Natural killer cell (primary cell): Measurements from ENCODE around the gene MARK4. TPM values are rescaled to one million over a fixed set of nuclear protein-coding genes. Genes with fewer than 3 reads are reported as not detected.

Experiments used
- ATAC-seq, 3 donors: fragments of 150-1000 bp in 2 of 3; fragments of 200-7000 bp in 1 of 3; cut with Tn5 transposase; 1 replicate in 1 of 3; 2 replicates in 2 of 3; pipeline ENCODE4 v1.10.0; 2021; ENCODE audit warnings: mild to moderate bottlenecking in 2 of 3, moderate library complexity in 2 of 3
- DNase-seq, 2 donors: peaks; one replicate each; pipeline versions ENCODE4 v3.0.0 to v3.0.0-alpha.2; 2013 to 2021; ENCODE audit warnings: mixed read lengths in 1 of 2
- H3K27ac ChIP-seq: one replicate; pipeline ENCODE4 v1.5.1; 2013; ENCODE audit warnings: mild to moderate bottlenecking, low read length
- H3K27me3 ChIP-seq: one replicate; pipeline ENCODE4 v1.6.1; 2013; ENCODE audit warnings: low read length; ENCODE audit not compliant: control insufficient read depth, insufficient read depth
- H3K36me3 ChIP-seq: one replicate; pipeline ENCODE4 v1.6.1; 2013; ENCODE audit warnings: low read length; ENCODE audit not compliant: control insufficient read depth, insufficient read depth
- H3K4me1 ChIP-seq: one replicate; pipeline ENCODE4 v1.6.1; 2013; ENCODE audit warnings: low read length; ENCODE audit not compliant: control insufficient read depth, insufficient read depth
- H3K4me3 ChIP-seq: one replicate; pipeline ENCODE4 v1.5.1; 2013; ENCODE audit warnings: low read length
- H3K9me3 ChIP-seq: one replicate; pipeline ENCODE4 v1.6.1; 2013; ENCODE audit warnings: low read length; ENCODE audit not compliant: control insufficient read depth, insufficient read depth
- H3K27ac Mint-ChIP-seq, 2 donors: one replicate each; pipeline ENCODE4 v1.8.0; 2022; ENCODE audit warnings: mild to moderate bottlenecking in 2 of 2, mixed read lengths in 2 of 2, moderate library complexity in 1 of 2
- H3K27me3 Mint-ChIP-seq, 2 donors: one replicate each; pipeline ENCODE4 v1.8.0; 2022; ENCODE audit warnings: low read depth in 2 of 2, mixed read lengths in 2 of 2
- H3K36me3 Mint-ChIP-seq: one replicate; pipeline ENCODE4 v1.8.0; 2022; ENCODE audit warnings: mixed read lengths
- H3K4me1 Mint-ChIP-seq, 2 donors: one replicate each; pipeline ENCODE4 v1.8.0; 2022; ENCODE audit warnings: mixed read lengths in 2 of 2
- H3K4me3 Mint-ChIP-seq: one replicate; pipeline ENCODE4 v1.8.0; 2022; ENCODE audit warnings: mild to moderate bottlenecking, moderate library complexity, mixed read lengths
- H3K9me3 Mint-ChIP-seq, 2 donors: one replicate each; pipeline ENCODE4 v1.8.0; 2022; ENCODE audit warnings: mixed read lengths in 2 of 2
- WGBS: methylation state at CpG from one replicate; pipeline ENCODE4 v1.1.7; 2013; ENCODE audit warnings: missing lambda C conversion rate; ENCODE audit not compliant: insufficient coverage; 5-methylcytosine and 5-hydroxymethylcytosine counted together
- intact Hi-C: fragments of 100-400 bp; cut with micrococcal nuclease; formaldehyde crosslinking; loops from one replicate; pipeline ENCODE4 v1.14.2; 2022
- total RNA-seq, 4 donors: library from RNA; stranded (reverse); fragments of 120-200 nt in 1 of 4; gene quantifications; one replicate each; pipeline versions ENCODE4 v1.2.3 to v1.2.4, GENCODE V29; 2013 to 2022
- TF ChIP-seq, protein P1 (sequence below): fragments of 200-600 bp; IDR thresholded peaks from one replicate; pipeline ENCODE4 v1.8.0; 2022; ENCODE audit warnings: antibody characterized with exemption

MARK4 gene
- total RNA-seq, 3 donors from 2014 or later (not counting 1 experiment from before 2014, with no cell fraction given): 50.4 to 53.6 (median 51.4) TPM

- H3K27me3 Mint-ChIP-seq: peaks cover 11 to 31% of the 10 kb centered on the region in 2 donors
- H3K4me3 ChIP-seq: no peak within 1 kb of the TSS
- H3K4me1 Mint-ChIP-seq: peaks cover 0 to 5% of the 10 kb centered on the region in 2 donors
- no peaks in the 10 kb centered on the region for H3K36me3 ChIP-seq
- H3K4me3 Mint-ChIP-seq: no peak within 1 kb of the TSS
- no peaks in the 10 kb centered on the region for H3K4me1 ChIP-seq
- 49% methylated on average over 13 of the region's 15 CpGs for WGBS
- no peaks in the 10 kb centered on the region for H3K9me3 ChIP-seq
- ATAC-seq: no peak
- TF ChIP-seq, protein P1, sequence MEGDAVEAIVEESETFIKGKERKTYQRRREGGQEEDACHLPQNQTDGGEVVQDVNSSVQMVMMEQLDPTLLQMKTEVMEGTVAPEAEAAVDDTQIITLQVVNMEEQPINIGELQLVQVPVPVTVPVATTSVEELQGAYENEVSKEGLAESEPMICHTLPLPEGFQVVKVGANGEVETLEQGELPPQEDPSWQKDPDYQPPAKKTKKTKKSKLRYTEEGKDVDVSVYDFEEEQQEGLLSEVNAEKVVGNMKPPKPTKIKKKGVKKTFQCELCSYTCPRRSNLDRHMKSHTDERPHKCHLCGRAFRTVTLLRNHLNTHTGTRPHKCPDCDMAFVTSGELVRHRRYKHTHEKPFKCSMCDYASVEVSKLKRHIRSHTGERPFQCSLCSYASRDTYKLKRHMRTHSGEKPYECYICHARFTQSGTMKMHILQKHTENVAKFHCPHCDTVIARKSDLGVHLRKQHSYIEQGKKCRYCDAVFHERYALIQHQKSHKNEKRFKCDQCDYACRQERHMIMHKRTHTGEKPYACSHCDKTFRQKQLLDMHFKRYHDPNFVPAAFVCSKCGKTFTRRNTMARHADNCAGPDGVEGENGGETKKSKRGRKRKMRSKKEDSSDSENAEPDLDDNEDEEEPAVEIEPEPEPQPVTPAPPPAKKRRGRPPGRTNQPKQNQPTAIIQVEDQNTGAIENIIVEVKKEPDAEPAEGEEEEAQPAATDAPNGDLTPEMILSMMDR: no peak
- no peaks in the 10 kb centered on the region for H3K36me3 Mint-ChIP-seq
- no peak for DNase-seq
- peaks cover 13% of the 10 kb centered on the region for H3K27me3 ChIP-seq
- no peak within 1 kb of the TSS for H3K27ac ChIP-seq
- intact Hi-C loops: no loop called here
- no peak within 1 kb of the TSS for H3K27ac Mint-ChIP-seq
- no peaks in the 10 kb centered on the region for H3K9me3 Mint-ChIP-seq
These were observed 71.7 kb downstream of the MARK4 start, which contains the start of gene CKM for GRCh38 chr19:45322744-45323281. CKM (minus strand) TSS chr19:45322875; CDS start chr19:45319713, 3,162 bp downstream.

DNA sequence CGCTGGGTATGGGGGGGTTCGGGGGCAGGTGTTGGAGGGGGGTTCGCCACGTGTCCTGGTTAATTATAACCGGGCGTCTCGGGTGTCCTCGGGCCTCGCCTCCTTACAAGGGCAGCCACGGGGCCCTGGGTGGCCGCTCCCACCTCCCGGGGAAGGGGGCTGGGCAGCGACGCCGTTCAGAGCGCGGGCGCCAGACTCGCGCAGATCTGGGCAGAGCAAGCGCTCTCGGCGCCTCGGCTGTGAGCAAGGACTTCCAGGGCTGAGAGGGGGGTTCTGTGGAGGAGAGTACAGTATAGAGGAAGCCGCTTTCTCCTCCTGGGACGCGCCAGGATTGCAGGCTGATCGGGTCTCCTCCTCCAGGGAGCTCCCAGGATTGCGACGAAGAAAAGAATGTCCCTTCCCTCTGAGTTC is 72.6 kb downstream of the MARK4 start:
- Mint-ChIP-seq H3K4me3 (no peak overlapping the region), H3K27me3 (peaks cover 11 to 36% of the 10 kb centered on the region in 2 donors), H3K9me3 (no peaks in the 10 kb centered on the region), H3K27ac (no peak overlapping the region), H3K4me1 (peaks cover 0 to 5% of the 10 kb centered on the region in 2 donors), H3K36me3 (no peaks in the 10 kb centered on the region)
- no peak overlapping the region for H3K4me3 ChIP-seq
- H3K4me1 ChIP-seq: no peaks in the 10 kb centered on the region
- H3K27ac ChIP-seq: no peak overlapping the region
- H3K36me3 ChIP-seq: no peaks in the 10 kb centered on the region
- intact Hi-C loops: no loop called here
- peaks cover 11% of the 10 kb centered on the region for H3K27me3 ChIP-seq
- TF ChIP-seq, protein P1: no peak
- ATAC-seq: no peak
- H3K9me3 ChIP-seq: no peaks in the 10 kb centered on the region
- DNase-seq: no peak
- 4% methylated on average over 30 of the region's 30 CpGs for WGBS

- Histone ChIP-seq H3K36me3 (no peaks in the 10 kb centered on the region), H3K4me1 (no peaks in the 10 kb centered on the region), H3K4me3 (no peak overlapping the region), H3K27ac (no peak overlapping the region), H3K27me3 (peaks cover 11% of the 10 kb centered on the region), H3K9me3 (no peaks in the 10 kb centered on the region)
- Mint-ChIP-seq H3K36me3 (no peaks in the 10 kb centered on the region), H3K27ac (no peak overlapping the region), H3K4me3 (no peak overlapping the region), H3K4me1 (peaks cover 0 to 5% of the 10 kb centered on the region in 2 donors), H3K9me3 (no peaks in the 10 kb centered on the region), H3K27me3 (peaks cover 11 to 36% of the 10 kb centered on the region in 2 donors)
- intact Hi-C loops: no loop called here
- 76% methylated on average over 11 of the region's 11 CpGs for WGBS
- ATAC-seq: no peak
- no peak for DNase-seq
- TF ChIP-seq, protein P1: no peak
These were observed 73.4 kb downstream of the MARK4 start for GRCh38 chr19:45324349-45324907.
